Upper lobe of left lung (tissue), 6 donors: Measurements from ENCODE around the gene SLC10A4. TPM values are rescaled to one million over a fixed set of nuclear protein-coding genes. Genes with fewer than 3 reads are reported as not detected.

ENCODE experiments used
- ATAC-seq, 2 donors: fragments of 200-7000 bp; cut with Tn5 transposase; one replicate each; pipeline ENCODE4 v1.9.1; 2022; ENCODE audit warnings: mild to moderate bottlenecking in 2 of 2, moderate library complexity in 2 of 2; ENCODE audit not compliant: low FRiP score in 2 of 2
- DNase-seq, 2 donors: peaks; one replicate each; pipeline ENCODE4 v3.0.0-alpha.2; 2019 to 2020
- H3K27ac ChIP-seq, 4 donors: fragments of 200-600 bp; sonication (generic); one replicate each; pipeline ENCODE4 v1.5.1; 2016 to 2019
- H3K27me3 ChIP-seq, 4 donors: fragments of 200-600 bp; sonication (generic); one replicate each; pipeline ENCODE4 v1.5.1; 2017 to 2019
- H3K36me3 ChIP-seq, 4 donors: fragments of 200-600 bp; sonication (generic); one replicate each; pipeline ENCODE4 v1.5.1; 2016 to 2019
- H3K4me1 ChIP-seq, 4 donors: fragments of 200-600 bp; sonication (generic); one replicate each; pipeline ENCODE4 v1.5.1; 2018 to 2019
- H3K4me3 ChIP-seq, 4 donors: fragments of 200-600 bp; sonication (generic); one replicate each; pipeline ENCODE4 v1.5.1; 2017 to 2019; ENCODE audit warnings: mild to moderate bottlenecking in 2 of 4, moderate library complexity in 1 of 4
- H3K9me3 ChIP-seq, 4 donors: fragments of 200-600 bp; sonication (generic); one replicate each; pipeline ENCODE4 v1.5.1; 2018 to 2019
- EP300 ChIP-seq, 4 donors: sonication (generic); formaldehyde crosslinking; IDR thresholded peaks; one replicate each; pipeline ENCODE4 v1.5.1; 2017; ENCODE audit warnings: antibody characterized with exemption in 4 of 4, control low read depth in 2 of 4
- POLR2A ChIP-seq, 4 donors: fragments of 450-650 bp; IDR thresholded peaks; one replicate each; pipeline ENCODE4 v1.5.1; 2016 to 2017; ENCODE audit warnings: antibody characterized with exemption in 4 of 4, mild to moderate bottlenecking in 2 of 4
- POLR2AphosphoS5 ChIP-seq, 2 donors: sonication (generic); formaldehyde crosslinking; IDR thresholded peaks; one replicate each; pipeline ENCODE4 v1.5.1; 2017; ENCODE audit warnings: antibody characterized with exemption in 2 of 2
- WGBS, 2 donors: methylation state at CpG; one replicate each; pipeline ENCODE4 v1.1.5; 2017 to 2018; 5-methylcytosine and 5-hydroxymethylcytosine counted together
- total RNA-seq, 6 donors: library from RNA; depleted of rRNA in 4 of 6; stranded (reverse); fragments of >200 nt in 4 of 6; gene quantifications; one replicate each; pipeline versions ENCODE4 v1.1.0 to v1.2.1, GENCODE V29; 2016 to 2021
- TF ChIP-seq, protein P1 (sequence below), 6 experiments: fragments of 450-650 bp in 4 of 6; fragments of 200-600 bp in 2 of 6; sonication (generic) in 2 of 6; IDR thresholded peaks; one replicate each; pipeline ENCODE4 v1.5.1; 2016 to 2019; ENCODE audit warnings: antibody characterized with exemption in 6 of 6
- donor health status: DM: no; HTN: no; CAD: no; lungs with moderate emphysema.
- donor health status: DM: no; HTN: yes; CAD: no; lungs with severe emphysema.

SLC10A4 gene
- total RNA-seq, 6 donors from 2014 or later: 0.72 to 2.1 (median 0.89) TPM; not detected in 1

DNA sequence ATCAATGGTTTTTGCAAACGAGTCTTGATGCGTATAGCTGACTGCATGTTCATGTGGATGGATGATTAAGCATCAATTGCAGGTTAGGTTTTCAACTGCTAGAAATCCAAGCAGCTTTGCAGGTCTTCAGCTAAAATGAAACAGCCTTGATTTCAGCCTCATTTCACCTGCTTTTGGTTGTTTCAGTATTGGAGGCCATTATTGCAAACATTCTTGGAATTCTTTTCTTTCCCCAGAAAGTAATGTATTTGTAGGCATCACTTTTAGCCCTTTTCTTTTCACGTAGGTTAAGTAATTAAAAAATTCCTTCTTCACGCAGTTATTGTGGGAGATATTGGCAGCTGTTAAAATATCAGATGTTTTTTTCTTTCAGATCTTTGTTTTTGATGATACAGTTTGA, 15.8 kb downstream of the SLC10A4 start:
- 91 to 92% methylated on average over 4 of the region's 4 CpGs for WGBS, 2 donors
- Histone ChIP-seq H3K27me3 (no peaks in the 10 kb centered on the region), H3K4me1 (no peaks in the 10 kb centered on the region), H3K36me3 (peaks cover 2 to 50% (median 17%) of the 10 kb centered on the region in 4 donors), H3K27ac (no peak overlapping the region), H3K4me3 (no peak overlapping the region), H3K9me3 (no peaks in the 10 kb centered on the region)
- TF ChIP-seq POLR2A (IDR thresholded peaks at IDR 0.05): no peak
- no peak for TF ChIP-seq POLR2AphosphoS5 (IDR thresholded peaks at IDR 0.05)
- no peak for TF ChIP-seq EP300 (IDR thresholded peaks at IDR 0.05)
- TF ChIP-seq, protein P1, sequence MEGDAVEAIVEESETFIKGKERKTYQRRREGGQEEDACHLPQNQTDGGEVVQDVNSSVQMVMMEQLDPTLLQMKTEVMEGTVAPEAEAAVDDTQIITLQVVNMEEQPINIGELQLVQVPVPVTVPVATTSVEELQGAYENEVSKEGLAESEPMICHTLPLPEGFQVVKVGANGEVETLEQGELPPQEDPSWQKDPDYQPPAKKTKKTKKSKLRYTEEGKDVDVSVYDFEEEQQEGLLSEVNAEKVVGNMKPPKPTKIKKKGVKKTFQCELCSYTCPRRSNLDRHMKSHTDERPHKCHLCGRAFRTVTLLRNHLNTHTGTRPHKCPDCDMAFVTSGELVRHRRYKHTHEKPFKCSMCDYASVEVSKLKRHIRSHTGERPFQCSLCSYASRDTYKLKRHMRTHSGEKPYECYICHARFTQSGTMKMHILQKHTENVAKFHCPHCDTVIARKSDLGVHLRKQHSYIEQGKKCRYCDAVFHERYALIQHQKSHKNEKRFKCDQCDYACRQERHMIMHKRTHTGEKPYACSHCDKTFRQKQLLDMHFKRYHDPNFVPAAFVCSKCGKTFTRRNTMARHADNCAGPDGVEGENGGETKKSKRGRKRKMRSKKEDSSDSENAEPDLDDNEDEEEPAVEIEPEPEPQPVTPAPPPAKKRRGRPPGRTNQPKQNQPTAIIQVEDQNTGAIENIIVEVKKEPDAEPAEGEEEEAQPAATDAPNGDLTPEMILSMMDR (IDR thresholded peaks at IDR 0.05): no peak
- no peak for DNase-seq
- ATAC-seq: no peak

DNA sequence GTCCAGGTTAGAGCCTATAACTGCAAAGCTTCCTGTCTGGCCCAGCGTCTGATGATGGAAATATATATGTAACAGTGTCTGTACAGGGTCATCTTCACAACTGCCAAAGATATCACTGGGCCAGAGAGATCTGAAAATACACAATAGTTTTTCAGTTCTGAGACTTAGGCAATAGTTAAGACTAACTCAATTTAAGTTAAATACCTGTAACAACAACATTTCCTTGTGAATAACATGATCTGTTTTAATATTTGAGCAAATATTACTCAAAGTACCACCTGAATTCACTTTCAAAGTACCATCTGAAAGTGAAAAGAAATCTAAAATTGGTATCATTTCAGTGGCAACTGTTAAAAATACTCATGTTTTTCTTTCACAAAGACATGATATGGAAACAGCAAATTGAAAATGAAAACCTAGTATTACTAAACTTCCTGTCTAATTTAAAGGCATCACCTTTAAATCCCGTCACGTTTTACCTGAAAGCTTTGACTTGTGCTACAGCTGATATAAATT, 16.5 kb downstream of the SLC10A4 start:
- Histone ChIP-seq H3K27me3 (no peaks in the 10 kb centered on the region), H3K36me3 (peaks cover 2 to 56% (median 17%) of the 10 kb centered on the region in 4 donors), H3K4me3 (no peak overlapping the region), H3K27ac (no peak overlapping the region), H3K4me1 (no peaks in the 10 kb centered on the region), H3K9me3 (no peaks in the 10 kb centered on the region)
- 87% methylated on average over 3 of the region's 3 CpGs for WGBS, 2 donors
- ATAC-seq: no peak
- DNase-seq: no peak
- TF ChIP-seq POLR2A (IDR thresholded peaks at IDR 0.05) (no peak), EP300 (IDR thresholded peaks at IDR 0.05) (no peak), POLR2AphosphoS5 (IDR thresholded peaks at IDR 0.05) (no peak)
- TF ChIP-seq, protein P1 (IDR thresholded peaks at IDR 0.05): no peak

DNA sequence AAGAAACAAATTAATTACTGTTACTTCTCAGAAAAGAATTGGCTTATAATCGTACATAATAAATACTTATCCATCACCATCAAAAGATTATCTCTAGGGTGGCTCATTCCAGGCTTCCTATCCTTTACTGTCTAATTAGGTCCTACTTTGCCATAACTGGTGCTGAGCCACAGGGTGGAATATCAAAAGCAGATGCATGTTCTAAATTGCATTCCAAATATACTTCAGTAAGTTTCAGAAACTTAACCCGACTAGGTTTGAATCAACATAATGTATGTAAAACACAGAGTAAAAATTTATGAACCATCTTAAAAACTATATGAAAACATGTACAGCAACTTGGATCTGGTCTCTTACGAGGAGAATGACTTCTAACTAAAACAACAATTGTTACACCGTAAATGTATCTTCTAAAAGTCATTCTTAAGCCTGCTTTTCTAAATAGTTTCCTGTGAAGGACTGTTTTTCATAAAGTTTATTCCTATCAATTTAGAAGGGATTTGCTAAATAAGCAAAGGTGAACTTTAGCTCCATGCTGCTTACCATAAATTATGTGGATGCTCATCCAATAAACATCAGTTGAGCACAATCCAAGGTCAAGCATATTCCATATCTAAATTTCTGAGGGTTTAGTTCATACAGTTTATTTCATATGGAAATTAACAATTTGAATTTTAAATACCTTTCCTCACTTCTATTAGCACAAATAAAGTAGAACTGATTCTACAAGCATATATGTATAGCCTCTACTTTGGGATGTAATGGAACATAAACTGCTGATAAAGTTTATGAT, 20.3 kb downstream of the SLC10A4 start:
- ATAC-seq (no peak), DNase-seq (no peak)
- H3K4me3 ChIP-seq: no peak overlapping the region
- H3K4me1 ChIP-seq: no peaks in the 10 kb centered on the region
- no peaks in the 10 kb centered on the region for H3K27me3 ChIP-seq
- no peak for TF ChIP-seq POLR2A (IDR thresholded peaks at IDR 0.05)
- TF ChIP-seq POLR2AphosphoS5 (IDR thresholded peaks at IDR 0.05): no peak
- TF ChIP-seq, protein P1 (IDR thresholded peaks at IDR 0.05): no peak
- no peak for TF ChIP-seq EP300 (IDR thresholded peaks at IDR 0.05)
- H3K36me3 ChIP-seq: peaks cover 2 to 76% (median 27%) of the 10 kb centered on the region in 4 donors
- 66 to 67% methylated on average over 4 of the region's 4 CpGs for WGBS, 2 donors
- H3K9me3 ChIP-seq: no peaks in the 10 kb centered on the region
- no peak overlapping the region for H3K27ac ChIP-seq

DNA sequence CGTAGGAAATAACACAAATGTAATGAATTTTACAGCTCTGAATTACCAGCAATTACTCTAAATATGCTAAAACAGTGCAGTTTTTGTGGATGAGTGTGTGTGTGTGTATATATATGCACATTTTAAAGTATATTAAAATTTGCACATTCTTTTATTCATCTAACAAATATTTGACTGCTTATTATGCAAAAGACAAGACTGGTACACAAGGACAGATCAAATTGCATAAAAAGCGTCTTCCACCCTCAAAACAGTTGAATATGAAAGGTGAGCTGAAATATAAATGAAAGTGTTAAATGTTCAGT, 20.8 kb downstream of the SLC10A4 start:
- WGBS, 2 donors: 89 to 100% methylated on average over 2 of the region's 2 CpGs
- Histone ChIP-seq H3K9me3 (no peaks in the 10 kb centered on the region), H3K36me3 (peaks cover 2 to 76% (median 28%) of the 10 kb centered on the region in 4 donors)

More for the DNA sequence above, 20.8 kb downstream of the SLC10A4 start:
- ATAC-seq: no peak
- TF ChIP-seq EP300 (IDR thresholded peaks at IDR 0.05) (no peak), POLR2AphosphoS5 (IDR thresholded peaks at IDR 0.05) (no peak), POLR2A (IDR thresholded peaks at IDR 0.05) (no peak)
- TF ChIP-seq, protein P1 (IDR thresholded peaks at IDR 0.05): no peak
- Histone ChIP-seq H3K4me1 (no peaks in the 10 kb centered on the region), H3K27ac (no peak overlapping the region), H3K4me3 (no peak overlapping the region), H3K27me3 (no peaks in the 10 kb centered on the region)
- no peak for DNase-seq
